A673 (cell line): Measurements from ENCODE around the gene ATP8A2. TPM values are rescaled to one million over a fixed set of nuclear protein-coding genes. Genes with fewer than 3 reads are reported as not detected.

Source experiments
- BruUV-seq: library from RNA; stranded (reverse); fragments of 400-500 nt; replicated peaks from 2 replicates; lab custom pipeline; 2021; lab: Mats Ljungman, UMichigan
- CTCF ChIA-PET: fragments of 300-600 bp; sonication (Branson Sonifier 250); formaldehyde crosslinking; loops from one replicate; lab custom pipeline; 2022; ENCODE audit warnings: antibody characterized with exemption; lab: Charles Lee
- POLR2A ChIA-PET: fragments of 300-600 bp; sonication (Branson Sonifier 250); formaldehyde crosslinking; loops from one replicate; lab custom pipeline; 2022; ENCODE audit warnings: antibody characterized with exemption; ENCODE audit not compliant: low non-redundant PET; lab: Charles Lee
- DNase-seq: peaks from one replicate; pipeline ENCODE4 v3.0.0-alpha.2; 2015; ENCODE audit warnings: low spot score
- H3K27ac ChIP-seq: fragments of 200-600 bp; sonication (generic); 2 replicates; pipeline ENCODE4 v1.5.1; 2016; ENCODE audit warnings: mixed run types, low read depth, mild to moderate bottlenecking, mixed read lengths, antibody characterized with exemption, low read length; ENCODE audit not compliant: poor library complexity, severe bottlenecking
- H3K27me3 ChIP-seq: fragments of 200-600 bp; sonication (generic); replicated peaks from 2 replicates; pipeline ENCODE4 v1.6.1; 2017; ENCODE audit warnings: mixed run types, low read depth, mild to moderate bottlenecking, mixed read lengths, antibody characterized with exemption, low read length; ENCODE audit not compliant: insufficient read depth, poor library complexity
- H3K36me3 ChIP-seq: fragments of 200-600 bp; sonication (generic); 2 replicates; pipeline ENCODE4 v1.6.1; 2016; ENCODE audit warnings: mixed run types, mild to moderate bottlenecking, mixed read lengths, antibody characterized with exemption, low read length; ENCODE audit not compliant: insufficient read depth, poor library complexity, severe bottlenecking
- H3K4me1 ChIP-seq: fragments of 200-600 bp; sonication (generic); 2 replicates; pipeline ENCODE4 v1.6.1; 2017; ENCODE audit warnings: mixed run types, mild to moderate bottlenecking, mixed read lengths, antibody characterized with exemption, low read length; ENCODE audit not compliant: insufficient read depth, poor library complexity, severe bottlenecking
- H3K4me3 ChIP-seq: fragments of 200-600 bp; sonication (generic); 2 replicates; pipeline ENCODE4 v1.5.1; 2016; ENCODE audit warnings: low read depth, mixed run types, mild to moderate bottlenecking, mixed read lengths, low read length; ENCODE audit not compliant: poor library complexity, severe bottlenecking
- H3K9me3 ChIP-seq: fragments of 200-600 bp; sonication (generic); 2 replicates; pipeline ENCODE4 v1.6.1; 2016; ENCODE audit warnings: mixed run types, low read depth, mild to moderate bottlenecking, mixed read lengths, antibody characterized with exemption, low read length; ENCODE audit not compliant: poor library complexity, severe bottlenecking
- CTCF ChIP-seq: fragments of 300-800, 200-600 bp; sonication (generic); conservative IDR thresholded peaks from 2 replicates; pipeline ENCODE4 v1.5.1; 2017; ENCODE audit warnings: low read depth, mild to moderate bottlenecking, antibody characterized with exemption, low read length, moderate library complexity, mixed read lengths
- EZH2 ChIP-seq: fragments of 200-600 bp; sonication (generic); IDR thresholded peaks from 2 replicates; pipeline ENCODE4 v1.6.1; 2017; ENCODE audit warnings: borderline replicate concordance, low read depth, mild to moderate bottlenecking, mixed read lengths, antibody characterized with exemption, low read length; ENCODE audit not compliant: poor library complexity, severe bottlenecking
- intact Hi-C: fragments of 100-400 bp; cut with micrococcal nuclease; formaldehyde crosslinking; loops from one replicate; pipeline ENCODE4 v1.10.0; 2022; ENCODE audit not compliant: unreplicated experiment
- total RNA-seq: library from RNA; stranded (reverse); gene quantifications from 2 replicates; pipeline ENCODE4 v1.2.3, GENCODE V29; 2021

ATP8A2 gene
- total RNA-seq, 1 experiment from 2014 or later, result 0.92 TPM

DNA sequence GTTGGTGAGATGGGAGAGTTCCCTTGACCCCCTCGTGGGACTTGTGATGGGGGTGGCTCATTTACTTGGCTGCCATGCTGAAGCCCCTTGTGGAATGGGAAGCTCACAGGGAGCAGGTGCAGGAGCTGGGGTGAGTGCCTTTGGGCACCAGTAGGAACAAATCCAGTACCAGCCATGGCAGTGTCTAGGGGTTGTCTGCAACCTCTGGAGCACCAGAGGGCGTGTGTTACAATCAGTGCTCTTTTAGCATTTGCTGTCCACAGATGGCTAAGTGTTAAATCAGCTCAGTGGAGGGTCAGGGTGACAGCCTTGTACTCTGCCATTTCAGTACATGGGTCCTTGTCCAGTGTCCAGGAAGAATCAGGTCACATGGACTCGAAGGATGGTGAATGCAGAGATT lies 75.6 kb downstream of the ATP8A2 start:
- DNase-seq, result no peak
- Histone ChIP-seq H3K27ac (no peak overlapping the region), H3K9me3 (no peaks in the 10 kb centered on the region), H3K4me3 (no peak overlapping the region), H3K4me1 (no peaks in the 10 kb centered on the region), H3K27me3 (peaks cover 3% of the 10 kb centered on the region), H3K36me3 (no peaks in the 10 kb centered on the region)
- ChIA-PET CTCF (no interaction called here), POLR2A (no interaction called here)
- intact Hi-C loops, result no loop called here
- TF ChIP-seq EZH2 (no peak), CTCF (no peak)
- BruUV-seq, result no TSS peak

DNA sequence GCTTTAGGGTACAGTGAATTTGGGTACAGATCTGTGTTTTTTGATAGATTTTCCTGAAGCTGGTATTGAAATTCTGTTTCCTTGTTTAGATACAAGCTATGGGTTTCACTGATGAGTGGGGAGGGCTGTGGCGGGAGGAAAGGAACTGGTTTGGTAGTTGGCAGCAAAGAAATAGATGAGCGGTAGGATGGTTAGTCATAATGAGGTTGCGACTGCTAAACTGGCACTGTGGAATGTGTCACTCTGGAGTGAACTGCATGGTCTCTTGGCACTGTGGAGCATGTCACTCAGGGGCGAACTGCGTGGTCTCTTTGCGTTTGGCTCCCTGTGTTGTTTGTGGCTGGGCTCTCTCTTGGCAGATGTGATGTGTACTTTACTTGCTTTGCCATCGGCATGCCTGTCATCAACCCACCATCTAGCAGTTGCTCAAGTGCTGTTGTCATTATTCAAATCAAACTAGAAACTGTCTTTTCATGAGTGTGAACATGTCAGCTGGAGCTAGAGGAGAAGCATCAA lies 82.1 kb downstream of the ATP8A2 start:
- Histone ChIP-seq H3K4me1 (no peaks in the 10 kb centered on the region), H3K27ac (no peak overlapping the region), H3K36me3 (no peaks in the 10 kb centered on the region), H3K4me3 (no peak overlapping the region), H3K9me3 (no peaks in the 10 kb centered on the region), H3K27me3 (no peaks in the 10 kb centered on the region)
- DNase-seq, result no peak
- no TSS peak for BruUV-seq
- TF ChIP-seq CTCF (no peak), EZH2 (no peak)
- intact Hi-C loops, result no loop called here
- CTCF ChIA-PET, result no interaction called here
- POLR2A ChIA-PET, result no interaction called here

GRCh38 chr13:25455146-25455545 lies 83.4 kb downstream of the ATP8A2 start:
- BruUV-seq, result no TSS peak
- intact Hi-C loops, result no loop called here
- ChIA-PET CTCF (no interaction called here), POLR2A (no interaction called here)
- DNase-seq, result peak; percentile 22
- Histone ChIP-seq H3K27me3 (no peaks in the 10 kb centered on the region), H3K4me1 (no peaks in the 10 kb centered on the region), H3K36me3 (no peaks in the 10 kb centered on the region), H3K4me3 (no peak overlapping the region), H3K9me3 (no peaks in the 10 kb centered on the region), H3K27ac (no peak overlapping the region)
- TF ChIP-seq CTCF, result no peak
- TF ChIP-seq EZH2, result no peak
